AG10803 (cell line): ENCODE data around the gene P2RX6.

Source experiments
- DNase-seq: peaks from one replicate; pipeline ENCODE4 v3.0.0; 2010; ENCODE audit warnings: low read depth
- H3K4me3 ChIP-seq: 2 replicates; pipeline ENCODE4 v1.5.1; 2011; ENCODE audit warnings: mild to moderate bottlenecking, low read length, control low read depth
- CTCF ChIP-seq: conservative IDR thresholded peaks from 2 replicates; pipeline ENCODE4 v1.5.1; 2011; ENCODE audit warnings: mild to moderate bottlenecking, low read length, control low read depth, inconsistent platforms

The P2RX6 gene

GRCh38 chr22:20992456-20993303 lies 22.3 kb upstream of the P2RX6 start:
- no peak overlapping the region for H3K4me3 ChIP-seq
- no peak for DNase-seq
- no peak for TF ChIP-seq CTCF

- H3K4me3 ChIP-seq: no peak overlapping the region
- no peak for DNase-seq
- TF ChIP-seq CTCF: no peak
Measured at GRCh38 chr22:20993304-20994127, 21.4 kb upstream of the P2RX6 start.

GRCh38 chr22:20994128-20994901 lies 20.6 kb upstream of the P2RX6 start:
- no peak for TF ChIP-seq CTCF
- DNase-seq: no peak
- H3K4me3 ChIP-seq: no peak overlapping the region

- no peak for TF ChIP-seq CTCF
- H3K4me3 ChIP-seq: no peak overlapping the region
- DNase-seq: no peak
Measured at GRCh38 chr22:20994902-20995241, 20.1 kb upstream of the P2RX6 start.

GRCh38 chr22:20995329-20996030 lies 19.5 kb upstream of the P2RX6 start:
- no peak for DNase-seq
- no peak for TF ChIP-seq CTCF

GRCh38 chr22:20996031-20996410 lies 18.9 kb upstream of the P2RX6 start:
- no peak for TF ChIP-seq CTCF
- no peak for DNase-seq

More at GRCh38 chr22:20995329-20996030, 19.5 kb upstream of the P2RX6 start:
- no peak overlapping the region for H3K4me3 ChIP-seq

More at GRCh38 chr22:20996031-20996410, 18.9 kb upstream of the P2RX6 start:
- H3K4me3 ChIP-seq: no peak overlapping the region
